ENCODE data around the gene SNRNP40.

DNA sequence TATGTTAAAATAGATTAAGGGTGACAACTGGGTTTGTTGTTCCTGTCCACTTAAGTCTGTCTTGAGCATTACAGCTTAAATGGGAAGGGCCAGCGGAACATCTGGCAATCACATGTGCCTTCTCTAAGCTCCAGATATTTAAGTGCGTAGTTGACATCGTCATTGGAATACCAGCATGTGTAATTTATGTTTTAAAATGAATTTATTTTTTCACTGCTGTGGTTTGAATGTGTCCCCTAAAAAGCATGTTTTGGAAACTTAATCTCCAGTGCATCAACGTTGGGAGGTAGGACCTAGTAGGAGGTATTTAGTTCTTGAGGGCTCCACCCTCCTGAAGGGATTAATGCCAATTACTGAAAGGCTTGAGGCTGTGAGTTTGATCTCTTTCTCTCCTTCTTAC lies 13.6 kb upstream of the SNRNP40 start:
- no peak for TF ChIP-seq EP300 (IDR thresholded peaks at IDR 0.05; ENCODE audit: borderline replicate concordance)
- no peak for TF ChIP-seq RAD21 (IDR thresholded peaks at IDR 0.05; ENCODE audit: low read depth)
- no peak for TF ChIP-seq CREB1 (IDR thresholded peaks at IDR 0.05; ENCODE audit: low read depth)
- no peak for TF ChIP-seq YY1 (IDR thresholded peaks at IDR 0.05; ENCODE audit: low read depth)
- no peak for TF ChIP-seq CEBPB (IDR thresholded peaks at IDR 0.05)
- TF ChIP-seq TEAD4 (IDR thresholded peaks at IDR 0.05) = no peak
- no peak for TF ChIP-seq EGR1 (IDR thresholded peaks at IDR 0.05)
- no peak for TF ChIP-seq ZBTB7A (IDR thresholded peaks at IDR 0.05; ENCODE audit: low read depth)
- no peak for TF ChIP-seq TCF12 (IDR thresholded peaks at IDR 0.05; ENCODE audit: low read depth)

All from Ishikawa (cell line).